ENCODE results near the gene OTOL1.

DNA sequence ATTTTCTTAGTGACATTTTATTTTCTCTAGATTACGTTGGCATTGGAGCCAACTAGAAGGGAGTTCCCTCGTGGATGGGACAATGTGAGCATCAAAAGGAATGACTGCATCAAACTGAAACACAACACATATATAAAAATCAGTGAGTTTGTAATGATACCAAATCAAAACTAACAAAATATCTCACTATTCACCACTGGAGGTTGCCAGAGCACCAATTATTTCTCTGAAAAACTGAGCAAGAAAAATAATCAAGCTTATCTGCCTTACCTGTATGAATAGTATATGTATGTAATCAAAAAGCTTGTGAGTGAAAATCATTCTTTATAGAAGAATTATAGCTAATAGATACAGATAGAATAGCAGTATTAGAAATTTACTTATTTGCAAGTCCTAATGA is 46.8 kb upstream of the OTOL1 start:
- TF ChIP-seq, protein P1, sequence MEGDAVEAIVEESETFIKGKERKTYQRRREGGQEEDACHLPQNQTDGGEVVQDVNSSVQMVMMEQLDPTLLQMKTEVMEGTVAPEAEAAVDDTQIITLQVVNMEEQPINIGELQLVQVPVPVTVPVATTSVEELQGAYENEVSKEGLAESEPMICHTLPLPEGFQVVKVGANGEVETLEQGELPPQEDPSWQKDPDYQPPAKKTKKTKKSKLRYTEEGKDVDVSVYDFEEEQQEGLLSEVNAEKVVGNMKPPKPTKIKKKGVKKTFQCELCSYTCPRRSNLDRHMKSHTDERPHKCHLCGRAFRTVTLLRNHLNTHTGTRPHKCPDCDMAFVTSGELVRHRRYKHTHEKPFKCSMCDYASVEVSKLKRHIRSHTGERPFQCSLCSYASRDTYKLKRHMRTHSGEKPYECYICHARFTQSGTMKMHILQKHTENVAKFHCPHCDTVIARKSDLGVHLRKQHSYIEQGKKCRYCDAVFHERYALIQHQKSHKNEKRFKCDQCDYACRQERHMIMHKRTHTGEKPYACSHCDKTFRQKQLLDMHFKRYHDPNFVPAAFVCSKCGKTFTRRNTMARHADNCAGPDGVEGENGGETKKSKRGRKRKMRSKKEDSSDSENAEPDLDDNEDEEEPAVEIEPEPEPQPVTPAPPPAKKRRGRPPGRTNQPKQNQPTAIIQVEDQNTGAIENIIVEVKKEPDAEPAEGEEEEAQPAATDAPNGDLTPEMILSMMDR (IDR thresholded peaks at IDR 0.05): no peak
- TF ChIP-seq POLR2A (IDR thresholded peaks at IDR 0.05): no peak
